Loucy (cell line): ENCODE results near the gene PGD.

Experiments used
- EZH2phosphoT487 ChIP-seq: fragments of 200-600 bp; IDR thresholded peaks from 2 replicates; pipeline ENCODE4 v1.6.1; 2018; ENCODE audit warnings: antibody characterized with exemption, mild to moderate bottlenecking, moderate library complexity, borderline replicate concordance
- TF ChIP-seq, protein P1 (sequence below): fragments of 200-600 bp; sonication (generic); conservative IDR thresholded peaks from 2 replicates; pipeline ENCODE4 v1.5.1; 2014; ENCODE audit warnings: mild to moderate bottlenecking, antibody characterized with exemption, low read length

DNA sequence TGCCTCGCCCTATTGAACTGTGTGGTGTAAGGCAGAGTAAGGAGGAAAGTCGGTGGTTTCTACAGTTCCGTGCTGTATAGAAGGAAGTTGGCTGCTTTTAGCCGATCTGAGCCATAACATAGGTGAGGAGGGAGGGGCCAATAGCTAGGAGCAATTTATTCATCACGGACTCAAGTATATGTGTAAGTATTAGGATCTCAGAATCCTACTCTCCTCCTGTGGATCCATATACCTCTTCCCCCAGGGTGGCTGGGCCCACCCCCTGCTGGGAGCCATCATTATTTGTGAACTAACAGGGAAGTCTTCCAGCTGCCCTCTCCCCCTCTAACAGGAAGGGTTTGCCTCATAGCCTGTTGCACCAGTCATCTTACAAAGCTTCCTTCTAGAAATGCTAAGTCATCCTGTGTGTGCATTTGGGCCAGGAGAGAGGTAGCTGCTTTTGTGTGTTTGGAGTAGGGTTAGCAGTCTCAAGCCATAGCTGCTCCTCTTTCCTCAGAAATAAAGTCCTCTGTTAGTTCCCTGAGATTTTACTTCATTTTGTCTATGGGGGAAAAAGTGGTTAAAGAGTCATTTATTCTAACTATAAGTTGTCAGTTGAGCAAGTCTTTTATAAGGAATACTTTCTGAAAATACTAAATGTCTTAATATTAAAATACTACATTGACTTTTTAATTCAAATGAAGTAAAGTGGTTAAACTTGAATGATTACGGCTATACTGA, 16.5 kb downstream of the PGD start:
- TF ChIP-seq, protein P1, sequence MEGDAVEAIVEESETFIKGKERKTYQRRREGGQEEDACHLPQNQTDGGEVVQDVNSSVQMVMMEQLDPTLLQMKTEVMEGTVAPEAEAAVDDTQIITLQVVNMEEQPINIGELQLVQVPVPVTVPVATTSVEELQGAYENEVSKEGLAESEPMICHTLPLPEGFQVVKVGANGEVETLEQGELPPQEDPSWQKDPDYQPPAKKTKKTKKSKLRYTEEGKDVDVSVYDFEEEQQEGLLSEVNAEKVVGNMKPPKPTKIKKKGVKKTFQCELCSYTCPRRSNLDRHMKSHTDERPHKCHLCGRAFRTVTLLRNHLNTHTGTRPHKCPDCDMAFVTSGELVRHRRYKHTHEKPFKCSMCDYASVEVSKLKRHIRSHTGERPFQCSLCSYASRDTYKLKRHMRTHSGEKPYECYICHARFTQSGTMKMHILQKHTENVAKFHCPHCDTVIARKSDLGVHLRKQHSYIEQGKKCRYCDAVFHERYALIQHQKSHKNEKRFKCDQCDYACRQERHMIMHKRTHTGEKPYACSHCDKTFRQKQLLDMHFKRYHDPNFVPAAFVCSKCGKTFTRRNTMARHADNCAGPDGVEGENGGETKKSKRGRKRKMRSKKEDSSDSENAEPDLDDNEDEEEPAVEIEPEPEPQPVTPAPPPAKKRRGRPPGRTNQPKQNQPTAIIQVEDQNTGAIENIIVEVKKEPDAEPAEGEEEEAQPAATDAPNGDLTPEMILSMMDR = no peak
- no peak for TF ChIP-seq EZH2phosphoT487
